GM18498 (cell line): ENCODE measurements around the gene FILIP1.
"Not testable (repeated sequence)": the region's sequence is repeated elsewhere in the genome, so short reads cannot be mapped to it uniquely, and the experiment has no call there.

Experiments
- ATAC-seq: cut with Tn5 transposase; IDR thresholded peaks from one replicate; pipeline ENCODE4 v1.9.1; 2021; ENCODE audit warnings: mild to moderate bottlenecking, moderate library complexity; ENCODE audit not compliant: unreplicated experiment

FILIP1 gene

DNA sequence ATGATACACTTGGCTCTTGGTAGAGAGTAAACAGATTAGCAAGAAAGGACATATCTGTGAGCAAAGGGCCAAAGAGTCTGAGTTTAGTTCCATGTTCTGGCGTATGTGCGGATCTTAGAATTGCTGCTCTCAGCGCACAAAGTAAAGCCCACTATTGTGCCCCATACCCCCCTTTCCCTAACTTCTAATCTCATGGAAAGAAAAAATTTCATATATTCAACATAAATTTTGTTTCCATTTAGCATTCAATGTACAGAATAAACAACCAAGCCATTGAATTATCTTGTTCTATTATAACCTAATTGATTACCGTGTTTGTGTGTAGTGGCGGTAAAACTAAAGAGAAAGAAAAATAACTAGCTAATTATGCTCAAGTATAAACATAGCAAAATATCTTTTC is 30.5 kb downstream of the FILIP1 start:
- ATAC-seq, result no peak

DNA sequence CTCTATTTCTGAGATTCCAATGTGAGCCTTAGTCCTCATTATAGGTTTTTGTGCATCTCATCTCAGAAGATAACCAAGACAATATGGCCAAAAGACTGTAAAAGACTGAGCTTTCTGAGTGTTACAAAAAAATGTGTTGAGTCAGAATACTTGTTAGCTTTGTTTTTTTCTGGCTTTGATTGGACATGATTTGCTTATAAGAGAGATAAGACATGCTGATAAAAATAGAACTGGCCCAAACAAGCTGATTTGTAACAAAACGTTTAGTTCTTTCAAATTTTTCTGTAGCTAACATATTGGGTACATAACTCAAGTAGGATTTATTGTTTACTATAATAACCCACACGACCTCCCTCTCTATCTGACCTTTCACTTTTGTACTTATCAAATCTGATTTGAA is 32.9 kb downstream of the FILIP1 start:
- no peak for ATAC-seq

DNA sequence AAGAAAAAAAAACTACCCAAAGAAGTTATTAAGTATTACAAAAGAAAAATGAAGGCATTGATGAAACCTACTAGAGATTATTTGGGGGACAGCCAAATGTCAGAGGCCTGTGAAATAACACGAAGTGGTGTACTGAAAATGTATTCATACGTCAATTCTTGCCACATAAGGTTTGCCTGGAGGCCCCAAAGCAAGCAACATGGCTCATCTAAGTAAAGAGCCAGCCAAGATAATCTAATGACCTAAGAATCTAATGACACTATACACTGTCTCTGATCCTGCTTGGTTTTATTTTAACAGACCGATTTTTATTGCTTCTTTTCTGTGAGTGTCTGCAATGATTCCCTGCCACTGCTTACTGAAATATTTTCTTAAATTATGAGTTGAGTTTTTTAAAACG is 34.7 kb downstream of the FILIP1 start:
- ATAC-seq, result no peak

DNA sequence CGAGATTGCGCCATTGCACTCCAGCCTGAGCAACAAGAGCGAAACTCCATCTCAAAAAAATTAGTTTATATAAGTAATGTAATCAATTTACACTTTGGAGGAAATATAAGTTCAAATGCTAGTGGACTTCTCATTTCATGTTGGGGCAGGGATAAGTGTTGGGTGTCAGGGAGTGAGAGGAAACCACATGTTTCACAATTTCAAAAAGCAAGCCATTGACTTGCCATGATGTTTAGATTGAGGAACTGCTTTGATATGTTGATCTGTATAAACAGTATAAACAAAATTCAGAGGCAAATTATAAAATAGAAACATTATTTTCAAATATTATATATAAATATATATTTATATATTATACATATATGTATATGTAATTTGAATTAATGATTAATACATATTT is 42.7 kb downstream of the FILIP1 start:
- ATAC-seq, result no peak

DNA sequence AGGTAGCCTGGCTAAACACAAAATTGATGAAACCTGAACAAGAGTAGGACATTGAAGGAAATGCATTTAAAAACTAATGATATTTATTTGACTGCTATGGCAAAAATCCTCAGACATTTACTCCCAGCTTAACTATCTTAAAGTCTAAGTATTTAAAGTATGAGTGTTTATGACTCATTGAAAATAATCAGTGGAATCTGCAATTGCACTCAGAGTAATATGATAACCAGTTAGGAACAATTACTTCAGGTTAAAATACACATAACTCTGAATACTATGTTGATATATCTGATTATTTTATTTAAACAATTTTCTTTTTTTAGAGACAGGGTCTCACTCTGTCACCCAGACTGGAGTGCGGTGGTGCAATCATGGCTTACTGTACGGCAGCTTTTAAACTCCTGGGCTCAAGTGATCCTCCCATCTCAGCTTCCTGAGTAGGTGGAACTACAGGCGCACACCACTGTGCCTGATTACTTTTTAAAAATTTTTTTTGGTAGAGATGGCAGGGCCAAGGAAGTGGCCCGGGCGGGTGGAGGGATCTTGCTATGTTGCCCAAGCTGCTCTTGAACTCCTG is 43.9 kb downstream of the FILIP1 start:
- ATAC-seq, result no peak

DNA sequence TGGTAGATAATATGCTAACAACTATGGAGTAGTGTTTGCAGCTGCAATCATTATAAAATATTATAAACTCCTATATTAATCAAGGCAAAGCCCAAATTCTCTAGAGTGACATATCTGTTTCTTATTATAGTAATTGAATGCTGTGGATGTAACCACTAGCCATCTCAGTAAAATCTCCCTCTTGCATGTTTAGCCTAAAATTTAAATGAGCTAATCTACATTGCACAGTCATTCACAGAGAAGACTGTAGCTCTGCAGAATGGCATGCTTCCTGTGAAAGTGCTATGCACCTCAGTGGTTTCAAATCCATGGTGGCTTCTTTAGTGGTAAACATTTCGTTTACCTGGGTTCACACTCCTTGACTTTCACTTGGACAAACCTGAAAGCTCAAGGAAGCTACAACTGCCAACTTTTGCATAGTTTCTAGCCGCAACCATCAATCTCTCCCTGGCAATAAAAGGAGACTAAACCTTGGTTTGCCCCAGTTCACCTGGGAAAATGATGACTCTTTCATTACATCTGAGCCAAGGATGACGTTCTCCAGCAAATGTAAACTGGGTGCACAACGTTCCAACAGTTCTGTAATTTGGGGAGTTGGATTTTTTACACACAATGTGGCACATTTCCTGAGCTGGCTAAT is 47.2 kb downstream of the FILIP1 start:
- no peak for ATAC-seq

DNA sequence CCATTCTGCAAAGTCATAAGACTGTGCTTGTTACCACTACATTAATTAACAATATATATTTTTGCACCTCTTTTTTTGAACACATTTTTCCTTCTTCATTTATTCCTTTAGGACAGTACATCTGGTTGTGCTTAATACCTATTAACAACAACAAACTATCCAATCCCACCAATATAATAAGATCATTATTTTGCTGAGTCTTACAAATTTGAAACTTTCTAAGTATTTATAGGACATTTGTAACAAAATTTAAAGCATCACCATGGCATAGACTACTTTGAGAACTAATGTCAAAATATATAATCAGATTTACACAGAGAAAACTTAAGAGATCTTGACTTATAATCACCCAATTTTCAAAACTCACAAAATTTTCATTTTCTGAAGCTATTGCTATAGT is 47.9 kb downstream of the FILIP1 start:
- no peak for ATAC-seq

DNA sequence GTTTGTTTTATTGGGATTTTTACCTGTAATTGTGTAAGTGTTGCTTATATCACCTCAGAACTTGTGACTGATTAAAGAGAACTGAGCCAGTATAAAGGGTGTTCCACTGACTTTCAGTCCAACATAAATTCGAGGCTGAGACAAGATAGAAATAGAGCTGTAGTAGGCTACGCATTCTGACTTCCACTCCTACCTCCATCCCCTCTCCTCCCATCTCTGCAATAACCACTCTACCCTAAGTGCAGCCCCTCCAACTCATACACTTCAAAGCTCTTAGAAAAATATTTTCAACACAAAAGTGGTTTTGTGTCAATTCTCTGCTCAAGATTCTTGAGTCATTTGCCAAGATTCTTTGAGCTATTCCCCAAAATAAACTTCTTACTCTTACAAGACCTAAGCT is 48.7 kb downstream of the FILIP1 start:
- ATAC-seq, result no peak

DNA sequence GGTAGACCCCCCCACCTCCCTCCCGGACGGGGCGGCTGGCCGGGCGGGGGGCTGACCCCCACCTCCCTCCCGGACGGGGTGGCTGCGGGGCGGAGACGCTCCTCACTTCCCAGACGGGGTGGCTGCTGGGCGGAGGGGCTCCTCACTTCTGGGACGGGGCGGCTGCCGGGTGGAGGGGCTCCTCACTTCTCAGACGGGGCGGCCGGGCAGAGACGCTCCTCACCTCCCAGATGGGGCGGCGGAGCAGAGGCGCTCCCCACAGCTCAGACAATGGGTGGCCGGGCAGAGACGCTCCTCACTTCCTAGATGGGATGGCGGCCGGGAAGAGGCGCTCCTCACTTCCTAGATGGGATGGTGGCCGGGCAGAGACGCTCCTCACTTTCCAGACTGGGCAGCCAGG is 51.7 kb downstream of the FILIP1 start:
- ATAC-seq, result not testable (repeated sequence)

DNA sequence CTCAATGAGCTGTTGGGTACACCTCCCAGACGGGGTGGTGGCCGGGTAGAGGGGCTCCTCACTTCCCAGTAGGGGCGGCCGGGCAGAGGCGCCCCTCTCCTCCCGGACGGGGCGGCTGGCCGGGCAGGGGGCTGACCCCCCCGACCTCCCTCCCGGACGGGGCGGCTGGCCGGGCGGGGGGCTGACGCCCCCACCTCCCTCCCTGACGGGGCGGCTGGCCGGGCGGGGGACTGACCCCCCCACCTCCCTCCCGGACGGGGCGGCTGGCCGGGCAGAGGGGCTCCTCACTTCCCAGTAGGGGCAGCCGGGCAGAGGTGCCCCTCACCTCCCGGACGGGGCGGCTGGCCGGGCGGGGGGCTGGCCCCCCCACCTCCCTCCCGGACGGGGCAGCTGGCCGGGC is 52.1 kb downstream of the FILIP1 start:
- ATAC-seq, result not testable (repeated sequence)

DNA sequence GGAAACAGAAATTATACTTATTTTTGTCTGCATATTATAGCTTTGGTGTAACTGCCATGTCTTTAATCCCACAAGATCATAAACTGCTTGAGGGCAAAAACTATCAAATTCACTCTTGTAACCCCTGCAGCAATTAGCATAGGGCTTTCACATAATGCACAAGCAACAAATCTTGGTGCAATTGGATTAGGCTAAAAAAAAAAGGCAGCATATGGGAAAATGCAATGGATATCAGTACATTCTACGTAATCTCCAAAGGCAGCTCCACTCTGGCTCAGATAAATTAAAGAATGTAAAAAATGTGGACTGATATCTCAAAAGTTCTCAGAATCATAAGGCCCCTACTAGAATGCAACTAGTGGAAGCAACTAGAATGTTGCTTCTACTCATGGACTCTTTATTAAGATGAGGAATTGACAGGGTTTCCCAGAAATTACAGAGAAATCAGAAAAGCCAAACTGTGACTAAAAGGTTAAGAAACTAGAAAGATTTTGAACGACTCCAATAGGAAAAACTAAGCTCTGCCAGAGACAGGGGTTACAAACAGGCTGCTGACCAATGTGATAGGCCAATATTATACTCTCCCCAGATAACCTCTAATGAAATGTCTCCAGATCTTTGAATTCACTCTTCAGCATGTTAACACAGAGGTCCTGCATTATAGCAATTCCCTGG is 55.0 kb downstream of the FILIP1 start:
- no peak for ATAC-seq

DNA sequence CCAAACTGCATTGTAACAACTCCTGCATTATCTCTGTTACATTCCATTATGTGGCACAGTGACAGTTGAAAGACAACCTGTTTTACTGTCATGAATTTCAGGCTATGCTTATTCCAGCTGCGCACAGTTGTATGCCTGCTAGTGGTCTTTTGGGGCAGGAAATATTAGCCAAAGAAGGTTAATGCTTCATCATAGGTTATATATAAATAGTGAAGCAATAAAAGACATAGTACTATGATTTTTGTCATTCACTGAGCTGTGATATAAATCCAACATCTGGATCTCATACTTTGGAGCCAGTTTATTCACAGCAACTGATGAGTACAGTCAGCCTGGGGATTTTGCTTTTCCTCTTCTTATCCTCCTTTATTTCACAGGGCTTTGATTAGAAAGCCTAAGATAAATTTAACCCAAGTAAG is 55.6 kb downstream of the FILIP1 start:
- no peak for ATAC-seq

DNA sequence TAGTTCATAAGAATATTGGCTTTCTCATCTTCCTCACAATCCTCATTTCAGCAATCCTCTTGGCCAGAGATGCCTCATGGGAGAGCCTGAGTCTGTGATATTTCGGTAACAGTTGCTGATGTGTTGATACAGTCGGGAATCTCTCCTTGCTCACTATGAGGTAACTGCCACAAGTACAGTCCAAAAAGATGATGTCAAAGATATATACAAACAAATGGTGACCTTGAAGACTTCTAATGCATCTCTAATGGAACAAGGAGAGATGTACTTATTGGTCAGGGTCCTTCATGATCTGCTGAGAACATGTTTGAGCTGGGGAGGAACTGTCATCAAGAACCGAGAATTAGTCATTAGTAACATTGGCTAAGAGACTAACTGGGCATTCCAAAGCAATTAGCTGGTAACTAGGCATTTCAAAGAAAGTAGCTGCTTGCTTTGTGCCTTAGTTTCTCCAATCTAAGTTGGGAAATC is 56.1 kb downstream of the FILIP1 start:
- ATAC-seq, result no peak

DNA sequence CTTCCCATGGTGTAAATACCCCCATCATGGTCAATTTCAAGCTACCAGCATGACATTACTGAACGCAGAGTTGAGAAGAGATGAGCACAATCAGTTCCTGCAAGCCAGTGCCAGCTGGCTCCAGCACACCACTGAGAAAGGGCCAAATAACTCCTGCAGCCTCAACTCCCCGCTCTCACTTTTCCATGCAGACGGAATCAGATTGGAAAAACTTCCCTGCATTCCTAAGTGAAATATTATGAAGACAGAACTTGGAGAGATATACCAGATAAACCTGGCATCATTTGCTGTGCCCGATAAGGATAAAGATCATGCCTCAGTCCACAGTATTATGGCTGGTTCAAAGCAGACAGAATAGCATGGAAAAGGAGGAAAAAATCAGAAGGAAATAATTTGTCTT is 56.7 kb downstream of the FILIP1 start:
- no peak for ATAC-seq

DNA sequence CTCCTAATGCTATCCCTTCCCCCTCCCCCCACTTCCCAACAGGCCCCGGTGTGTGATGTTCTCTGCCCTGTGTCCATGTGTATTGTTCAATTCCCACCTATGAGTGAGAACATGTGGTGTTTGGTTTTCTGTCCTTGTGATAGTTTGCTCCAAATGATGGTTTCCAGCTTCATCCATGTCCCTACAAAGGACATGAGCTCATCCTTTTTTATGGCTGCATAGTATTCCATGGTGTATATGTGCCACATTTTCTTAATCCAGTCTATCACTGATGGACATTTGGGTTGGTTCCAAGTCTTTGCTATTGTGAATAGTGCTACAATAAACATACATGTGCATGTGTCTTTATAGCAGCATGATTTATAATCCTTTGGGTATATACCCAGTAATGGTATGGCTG is 60.8 kb downstream of the FILIP1 start:
- ATAC-seq, result not testable (repeated sequence)

DNA sequence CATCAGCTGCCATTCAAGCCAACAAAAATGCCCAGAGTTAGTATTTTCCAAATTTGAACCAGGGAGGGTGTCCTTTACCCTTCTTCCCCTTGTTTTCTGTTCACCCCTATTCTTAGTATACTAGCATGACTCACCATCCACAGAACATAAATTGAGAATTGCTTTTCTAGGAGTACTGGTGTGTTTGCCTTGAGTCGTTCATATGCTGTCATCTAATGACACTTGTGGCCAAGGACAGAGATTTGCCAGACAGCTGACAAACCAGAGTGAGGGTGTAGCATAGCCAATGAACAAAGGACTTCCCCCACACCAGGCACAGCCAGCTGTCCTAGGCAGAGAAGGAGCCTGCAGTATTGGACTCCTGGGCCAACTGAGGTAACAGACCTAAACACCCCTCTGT is 62.2 kb downstream of the FILIP1 start:
- no peak for ATAC-seq

DNA sequence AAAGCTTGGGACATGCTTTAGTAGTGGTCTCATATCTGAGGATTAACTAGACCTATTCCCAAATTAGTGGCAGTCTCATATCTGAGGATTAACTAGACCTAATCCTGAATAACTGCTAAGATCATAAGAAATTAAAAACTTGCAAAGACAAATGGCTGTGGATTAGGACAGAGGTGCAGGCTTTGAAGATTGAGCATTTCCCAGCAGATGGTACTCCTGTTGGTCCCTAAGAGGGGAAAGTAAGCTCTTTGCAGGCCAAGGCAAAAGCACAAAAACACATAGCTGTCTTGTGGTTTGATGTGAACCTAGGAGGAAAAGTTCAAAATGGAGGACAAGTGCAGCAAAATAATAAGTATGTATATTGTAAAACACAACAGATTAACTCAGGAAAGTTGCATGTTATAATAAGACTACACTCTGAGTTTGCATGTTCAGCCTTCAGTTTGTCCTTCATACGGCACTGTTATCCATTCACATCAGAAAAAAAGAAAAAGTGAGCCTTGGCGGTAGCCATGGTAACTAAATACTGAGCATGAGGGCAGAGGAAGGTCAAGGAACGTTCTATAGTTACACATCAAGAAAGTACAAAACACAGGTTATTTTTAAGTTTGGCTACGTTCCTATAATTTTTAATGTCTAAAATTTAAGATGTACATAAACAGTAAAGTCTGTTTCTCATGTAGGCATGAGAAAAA is 62.8 kb downstream of the FILIP1 start:
- no peak for ATAC-seq

DNA sequence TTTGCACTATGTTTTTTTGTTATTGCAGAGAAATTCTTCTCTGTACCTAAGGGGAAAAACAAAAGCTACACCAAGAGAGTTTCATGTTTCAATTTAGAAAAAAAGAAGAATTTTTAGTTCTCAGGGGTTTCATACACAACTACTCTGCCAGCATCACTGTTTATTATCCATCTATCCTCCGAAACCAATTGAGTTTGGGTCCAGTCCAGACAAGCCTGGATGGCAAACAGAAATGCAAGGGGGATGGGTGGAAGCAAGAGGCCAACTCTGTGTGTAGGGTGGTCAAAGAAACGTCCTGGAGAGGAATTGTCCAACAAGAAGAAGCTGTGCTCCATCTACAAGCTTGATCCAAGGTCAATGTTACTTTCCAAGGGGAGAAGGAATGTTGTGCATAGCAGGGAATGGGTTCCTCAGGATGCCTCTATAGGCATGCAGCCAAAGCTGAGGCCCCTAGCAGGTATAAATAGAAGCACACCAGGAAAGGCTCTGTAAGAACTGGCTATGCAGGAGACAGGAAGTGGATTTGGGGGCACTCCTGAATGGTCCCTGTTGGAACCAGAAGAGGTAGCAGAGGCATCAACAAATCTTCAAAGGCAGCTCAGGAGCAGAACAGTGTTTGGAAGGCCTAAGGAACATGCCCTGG is 64.4 kb downstream of the FILIP1 start:
- ATAC-seq, result no peak

DNA sequence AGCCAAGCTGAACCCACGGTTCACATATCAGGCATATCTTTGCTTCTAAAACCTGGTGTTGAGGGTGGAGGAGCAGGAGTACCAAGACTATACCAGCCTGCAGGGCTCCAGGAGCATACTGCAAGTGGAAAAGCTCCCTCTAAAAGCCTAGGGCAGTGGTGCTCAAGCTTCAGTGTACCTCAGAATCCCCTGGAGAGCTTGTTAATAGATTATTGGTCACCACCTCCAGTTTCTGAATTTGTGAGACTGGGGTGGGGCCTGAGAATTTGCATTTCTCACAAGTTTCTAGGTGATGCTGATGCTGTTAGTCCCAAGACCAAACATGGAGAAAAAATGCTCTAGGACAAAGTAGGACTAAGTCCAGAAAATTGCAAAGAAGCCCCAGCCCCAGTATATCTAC is 65.4 kb downstream of the FILIP1 start:
- ATAC-seq, result no peak

DNA sequence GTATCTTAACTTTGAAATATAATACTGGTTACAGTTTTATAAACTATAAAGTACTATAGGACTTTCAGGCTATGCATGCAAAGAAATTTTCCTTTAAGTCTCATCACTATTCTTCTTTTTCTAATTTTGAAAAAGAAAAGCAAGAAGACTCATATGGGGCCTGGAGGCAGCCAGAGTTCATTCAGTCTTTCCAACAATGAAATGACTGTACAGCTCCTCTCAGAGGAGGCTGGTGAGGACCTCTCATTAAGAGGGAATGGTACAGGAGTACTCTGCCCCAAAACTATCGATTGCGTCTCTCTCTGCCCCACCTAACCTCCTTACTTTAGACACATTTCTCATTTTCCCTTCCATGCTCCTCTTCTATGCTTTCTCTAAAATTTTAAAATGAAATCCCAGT is 66.3 kb downstream of the FILIP1 start:
- no peak for ATAC-seq
